Astrocyte (in vitro differentiated cells and primary cell): ENCODE results near the gene LRRC40.

Experiments used
- CTCF ChIP-seq: IDR thresholded peaks from 2 replicates; pipeline ENCODE4 v1.5.1; 2011; ENCODE audit warnings: low read depth, mild to moderate bottlenecking, inconsistent platforms, low read length, moderate library complexity; ENCODE audit not compliant: insufficient read depth
- EZH2 ChIP-seq: IDR thresholded peaks from 2 replicates; pipeline ENCODE4 v1.6.1; 2012; ENCODE audit warnings: mild to moderate bottlenecking, low read length, inconsistent platforms; ENCODE audit not compliant: insufficient read depth

DNA sequence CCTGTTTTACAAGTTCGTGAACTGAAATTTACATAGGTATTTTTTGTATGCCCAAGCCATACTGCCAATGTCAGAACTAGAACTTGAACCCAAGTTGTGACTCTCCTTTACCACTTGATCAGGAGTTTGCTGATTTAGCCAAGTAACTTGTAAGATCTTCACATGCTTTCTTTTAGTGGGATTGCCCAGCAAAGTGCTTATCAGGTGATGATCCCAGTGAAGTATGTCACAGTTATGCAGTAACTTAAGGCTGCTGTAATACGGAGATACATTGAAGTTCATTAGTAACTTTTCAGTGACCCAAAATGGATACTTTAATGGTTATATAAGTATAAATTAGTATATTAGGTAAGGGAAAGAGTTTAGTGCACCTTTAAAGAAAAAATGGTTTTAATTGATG is 19.6 kb upstream of the LRRC40 start:
- TF ChIP-seq CTCF (no peak), EZH2 (no peak)
